DND-41 (cell line): ENCODE results near the gene IL9.

Experiments used
- ATAC-seq: fragments of 200-7000 bp; cut with Tn5 transposase; 3 replicates; pipeline ENCODE4 v1.9.1; 2021; ENCODE audit warnings: low read depth; ENCODE audit not compliant: insufficient read depth
- DNase-seq: peaks from one replicate; pipeline ENCODE4 v3.0.0-alpha.2; 2020
- H2AFZ ChIP-seq: 2 replicates; pipeline ENCODE4 v1.6.0; 2012; ENCODE audit warnings: low read depth, low read length
- H3K27ac ChIP-seq: 2 replicates; pipeline ENCODE4 v1.5.1; 2012; ENCODE audit warnings: low read length, inconsistent platforms
- H3K27me3 ChIP-seq: fragments of 200-600 bp; sonication (generic); 2 replicates; pipeline ENCODE4 v1.6.0; 2012; ENCODE audit warnings: low read length, mild to moderate bottlenecking, inconsistent platforms; ENCODE audit not compliant: insufficient read depth, poor library complexity
- H3K36me3 ChIP-seq: 2 replicates; pipeline ENCODE4 v1.5.1; 2012; ENCODE audit warnings: low read length, inconsistent platforms; ENCODE audit not compliant: insufficient read depth
- H3K4me1 ChIP-seq: 2 replicates; pipeline ENCODE4 v1.5.1; 2012; ENCODE audit warnings: mild to moderate bottlenecking, low read length; ENCODE audit not compliant: insufficient read depth
- H3K4me2 ChIP-seq: 2 replicates; pipeline ENCODE4 v1.6.0; 2012; ENCODE audit warnings: mild to moderate bottlenecking, moderate library complexity, low read length, inconsistent platforms; ENCODE audit not compliant: insufficient read depth
- H3K4me3 ChIP-seq, 2 experiments: fragments of 200-600 bp in 1 of 2; shearing (Covaris generic) in 1 of 2; 2 replicates each; pipeline ENCODE4 v1.5.1; 2012 to 2016; ENCODE audit warnings: inconsistent platforms in 2 of 2, low read length in 2 of 2, mild to moderate bottlenecking in 2 of 2, low read depth in 1 of 2, moderate library complexity in 1 of 2
- H3K79me2 ChIP-seq: 2 replicates; pipeline ENCODE4 v1.6.0; 2012; ENCODE audit warnings: low read length, inconsistent platforms; ENCODE audit not compliant: insufficient read depth
- H3K9ac ChIP-seq: 2 replicates; pipeline ENCODE4 v1.6.0; 2012; ENCODE audit warnings: low read depth, mild to moderate bottlenecking, inconsistent platforms, low read length, moderate library complexity
- H3K9me3 ChIP-seq: 2 replicates; pipeline ENCODE4 v1.5.1; 2012; ENCODE audit warnings: low read length, moderate library complexity, mild to moderate bottlenecking, inconsistent platforms; ENCODE audit not compliant: insufficient read depth, severe bottlenecking
- H4K20me1 ChIP-seq: 2 replicates; pipeline ENCODE4 v1.6.0; 2012; ENCODE audit warnings: low read length; ENCODE audit not compliant: insufficient read depth
- CTCF ChIP-seq: IDR thresholded peaks from 2 replicates; pipeline ENCODE4 v1.5.1; 2012; ENCODE audit warnings: borderline replicate concordance, low read length, moderate library complexity, mild to moderate bottlenecking; ENCODE audit not compliant: poor library complexity, severe bottlenecking; ENCODE audit errors: extremely low read depth
- EZH2 ChIP-seq: IDR thresholded peaks from 3 replicates; pipeline ENCODE4 v1.6.1; 2012; ENCODE audit warnings: borderline replicate concordance, low read depth, mild to moderate bottlenecking, moderate library complexity, low read length, inconsistent platforms; ENCODE audit not compliant: severe bottlenecking

The IL9 gene

GRCh38 chr5:135895474-135896006 is at the start of gene IL9:
Gene IL9, minus strand, starts transcription at chr5:135895841. Its CDS starts 25 bp downstream, at chr5:135895816.
- ATAC-seq (no peak), DNase-seq (no peak)
- Histone ChIP-seq H3K9me3 (no peaks in the 10 kb centered on the region), H2AFZ (no peak within 1 kb of the TSS), H3K4me3 (no peak within 1 kb of the TSS), H3K79me2 (no peaks in the 10 kb centered on the region), H3K27ac (no peak within 1 kb of the TSS), H3K9ac (no peak within 1 kb of the TSS), H3K4me2 (no peak within 1 kb of the TSS), H4K20me1 (no peaks in the 10 kb centered on the region), H3K4me1 (peaks cover 5% of the 10 kb centered on the region), H3K36me3 (no peaks in the 10 kb centered on the region), H3K27me3 (peaks cover 29% of the 10 kb centered on the region)
- TF ChIP-seq EZH2 (no peak), CTCF (no peak)

GRCh38 chr5:135944967-135945560 is 49.4 kb upstream of the IL9 start:
- H3K9ac ChIP-seq: no peak overlapping the region
- peak; percentile 38 for DNase-seq
- H2AFZ ChIP-seq: no peak overlapping the region
- ATAC-seq: no peak
- no peak overlapping the region for H3K4me3 ChIP-seq
- no peaks in the 10 kb centered on the region for H3K4me1 ChIP-seq
- H3K9me3 ChIP-seq: no peaks in the 10 kb centered on the region
- TF ChIP-seq EZH2 (no peak), CTCF (peak; percentile 74)
- H3K27me3 ChIP-seq: peaks cover 5% of the 10 kb centered on the region
- no peak overlapping the region for H3K27ac ChIP-seq
- H3K79me2 ChIP-seq: no peaks in the 10 kb centered on the region
- H4K20me1 ChIP-seq: no peaks in the 10 kb centered on the region
- H3K4me2 ChIP-seq: no peak overlapping the region
- H3K36me3 ChIP-seq: no peaks in the 10 kb centered on the region

GRCh38 chr5:135944564-135944963 is 48.9 kb upstream of the IL9 start:
- Histone ChIP-seq H3K27me3 (peaks cover 5% of the 10 kb centered on the region), H3K9ac (no peak overlapping the region), H3K27ac (no peak overlapping the region), H2AFZ (no peak overlapping the region), H4K20me1 (no peaks in the 10 kb centered on the region), H3K4me1 (no peaks in the 10 kb centered on the region), H3K9me3 (no peaks in the 10 kb centered on the region), H3K4me3 (no peak overlapping the region), H3K36me3 (no peaks in the 10 kb centered on the region), H3K4me2 (no peak overlapping the region), H3K79me2 (no peaks in the 10 kb centered on the region)
- ATAC-seq: no peak
- no peak for TF ChIP-seq CTCF
- TF ChIP-seq EZH2: no peak
- DNase-seq: no peak
